KBM-7 (cell line): Measurements from ENCODE around the gene CASP2.

Experiments
- DNase-seq: peaks from one replicate; pipeline ENCODE4 v3.0.0-alpha.2; 2015
- in situ Hi-C: fragments of 300-500 bp; cut with MboI; formaldehyde crosslinking; loops from 2 replicates; pipeline ENCODE4 v1.14.3; 2020; ENCODE audit warnings: low sequenced_read_pairs, low pct_unique_long_range_greater_than_20kb, mixed read lengths

Gene CASP2

DNA sequence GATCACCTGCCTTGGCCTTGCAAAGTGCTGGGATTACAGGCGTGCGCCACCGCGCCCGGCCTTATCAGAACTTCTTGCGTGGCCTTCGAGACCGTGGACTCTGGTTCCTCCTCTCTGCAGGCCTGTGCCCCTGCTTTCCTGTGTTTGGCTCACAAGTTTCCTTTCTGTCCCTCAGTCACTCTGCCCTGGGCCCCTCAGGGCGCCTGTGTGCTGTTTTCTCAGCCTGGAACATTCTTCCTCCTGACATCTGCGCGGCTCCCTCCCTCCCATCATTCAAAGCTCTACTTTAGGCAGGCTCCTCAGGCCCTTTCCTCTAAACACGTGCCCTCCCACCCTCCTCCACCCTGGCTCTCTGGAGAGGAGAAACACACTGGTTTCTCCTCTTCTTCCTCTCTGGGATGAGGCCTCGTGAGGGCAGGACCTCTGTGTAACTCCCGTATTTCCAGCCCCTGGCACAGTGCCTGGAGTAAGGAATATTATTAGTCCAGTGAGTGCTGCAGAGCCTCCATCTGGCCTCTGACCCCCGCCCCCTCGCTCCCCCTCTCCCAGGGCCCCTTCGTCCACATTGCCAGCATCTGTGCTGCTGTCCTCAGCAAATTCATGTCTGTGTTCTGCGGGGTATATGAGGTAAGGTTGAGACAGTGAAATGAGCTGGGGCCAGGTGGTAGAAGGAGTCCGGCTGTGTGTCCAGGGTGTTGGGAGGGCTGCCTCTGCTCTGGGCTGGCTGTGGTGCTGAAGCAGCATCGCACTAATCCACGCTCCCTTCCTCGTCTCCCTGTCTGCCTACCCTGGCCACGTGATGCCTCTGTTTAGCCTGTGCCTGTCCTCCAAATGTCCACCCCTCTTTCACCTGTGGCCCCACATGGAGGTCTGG lies 34.8 kb downstream of the CASP2 start:
- in situ Hi-C loops: no loop called here

DNA sequence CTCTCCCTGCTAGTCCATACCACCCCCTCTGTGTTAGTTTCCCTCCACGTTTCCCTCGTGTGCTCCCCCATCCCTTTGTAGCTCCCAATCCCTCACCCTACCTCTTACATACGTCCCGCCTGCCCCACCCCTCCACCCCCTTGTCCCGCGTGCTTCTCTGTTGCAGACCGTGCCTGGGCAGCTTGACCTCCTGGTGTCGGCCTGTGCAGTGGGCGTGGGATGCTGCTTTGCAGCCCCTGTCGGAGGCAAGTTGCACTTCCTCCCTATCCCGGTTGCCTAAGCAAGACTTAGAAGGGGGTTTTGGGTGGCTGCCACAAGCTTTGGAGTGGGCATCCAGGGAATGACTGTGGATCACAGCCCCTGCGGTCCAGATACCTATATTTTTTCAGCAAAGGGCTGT lies 35.5 kb downstream of the CASP2 start:
- no peak for DNase-seq
- in situ Hi-C loops: no loop called here

More for the DNA sequence above, 34.8 kb downstream of the CASP2 start:
- peak; percentile 13 for DNase-seq

DNA sequence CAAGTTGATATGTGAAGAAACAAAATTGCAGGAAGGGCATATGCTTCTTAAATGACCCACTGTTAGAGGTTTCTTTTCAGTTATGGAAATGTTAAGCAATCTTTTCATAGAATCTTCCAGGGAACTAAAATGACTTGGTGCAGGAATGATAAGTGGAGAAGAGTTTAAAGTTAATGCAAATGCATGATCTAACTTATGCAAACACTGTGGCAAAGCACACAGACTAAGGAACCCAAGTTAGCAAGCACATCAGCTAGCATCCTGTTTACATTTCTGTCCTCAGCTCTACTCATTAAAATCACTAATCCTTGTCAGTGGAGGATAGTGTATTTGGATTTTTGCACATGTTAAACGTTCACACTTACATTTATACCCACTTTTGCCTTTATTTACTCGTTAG lies 37.1 kb downstream of the CASP2 start:
- no peak for DNase-seq
- in situ Hi-C loops: no loop called here

DNA sequence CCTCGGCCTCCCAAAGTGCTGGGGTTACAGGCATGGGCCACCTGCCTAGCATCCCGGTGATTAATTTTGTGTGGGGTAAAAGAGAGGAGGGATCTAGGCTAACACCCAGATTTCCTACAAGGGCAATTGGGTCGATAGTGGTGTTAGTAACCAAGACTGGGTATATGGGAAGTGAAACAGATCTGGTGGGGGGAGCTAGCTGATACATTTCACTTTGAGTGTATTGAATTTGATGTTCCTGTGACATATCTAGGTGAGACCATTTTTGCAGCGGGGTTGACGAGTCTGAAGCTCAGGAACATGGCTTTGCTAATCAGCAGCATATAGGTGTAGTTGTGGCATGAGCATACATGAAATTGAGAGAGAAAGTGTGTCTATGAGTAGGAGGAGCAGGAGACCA lies 39.8 kb downstream of the CASP2 start:
- in situ Hi-C loops: no loop called here
- no peak for DNase-seq

DNA sequence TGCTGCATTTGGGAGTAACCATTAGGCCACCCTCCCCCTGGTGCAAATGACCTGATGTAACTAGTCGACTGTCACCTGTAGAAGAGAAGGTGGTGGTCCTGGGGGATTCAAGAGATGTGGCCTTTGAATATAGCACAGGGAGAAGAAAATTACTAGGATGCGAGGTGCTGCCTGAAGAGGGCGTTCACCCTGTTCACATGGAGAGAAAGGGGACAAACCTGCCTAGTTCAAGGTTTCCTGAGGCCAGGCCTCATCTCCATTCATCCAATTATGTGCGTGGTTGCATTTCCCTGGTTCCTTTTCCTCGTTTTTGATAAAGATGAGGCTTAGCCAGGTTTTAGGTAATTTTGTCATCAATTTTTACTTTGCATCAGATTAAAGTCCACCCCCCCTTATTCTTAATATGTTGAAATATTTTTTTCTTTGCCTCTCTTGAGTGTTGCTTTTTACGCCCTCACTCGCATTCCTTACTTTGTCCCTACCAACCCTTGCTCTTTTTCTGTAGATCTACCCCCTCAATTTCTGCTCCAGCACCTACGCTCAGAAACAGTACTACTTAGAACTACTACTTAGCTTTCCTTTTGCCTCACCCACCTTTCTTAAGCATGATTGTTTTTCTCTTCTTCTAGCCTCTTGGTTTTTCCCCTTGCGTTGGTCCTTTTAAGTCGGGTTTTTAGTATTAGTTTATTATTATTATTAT lies 41.5 kb downstream of the CASP2 start:
- in situ Hi-C loops: no loop called here
- DNase-seq: no peak

DNA sequence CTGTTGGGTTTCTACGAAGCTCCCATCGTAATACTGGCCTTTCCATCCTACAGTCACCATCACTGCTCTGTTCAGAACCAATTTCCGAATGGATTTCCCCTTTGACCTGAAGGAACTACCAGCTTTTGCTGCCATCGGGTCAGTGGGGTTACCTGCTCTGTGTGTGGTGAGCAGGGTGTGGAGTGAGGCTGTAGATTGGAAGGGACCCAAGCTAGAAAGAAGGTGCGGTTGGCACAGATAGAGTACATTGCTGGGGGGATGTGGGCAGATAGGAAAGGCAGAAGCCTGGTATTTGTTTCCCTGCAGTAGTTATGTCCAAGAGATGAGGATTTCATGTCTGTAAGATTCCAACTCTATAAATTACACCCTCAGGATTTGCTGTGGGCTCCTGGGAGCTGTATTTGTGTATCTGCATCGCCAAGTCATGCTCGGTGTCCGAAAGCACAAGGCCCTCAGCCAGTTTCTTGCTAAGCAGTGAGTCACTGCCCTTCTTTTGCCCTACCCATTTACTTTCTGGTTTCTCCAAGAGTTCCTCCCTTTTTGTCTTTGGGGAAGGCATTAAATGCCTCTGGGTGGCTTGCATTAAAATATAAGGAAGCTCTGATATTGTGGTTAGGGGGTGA lies 43.1 kb downstream of the CASP2 start:
- peak; percentile 25 for DNase-seq
- in situ Hi-C loops: no loop called here

DNA sequence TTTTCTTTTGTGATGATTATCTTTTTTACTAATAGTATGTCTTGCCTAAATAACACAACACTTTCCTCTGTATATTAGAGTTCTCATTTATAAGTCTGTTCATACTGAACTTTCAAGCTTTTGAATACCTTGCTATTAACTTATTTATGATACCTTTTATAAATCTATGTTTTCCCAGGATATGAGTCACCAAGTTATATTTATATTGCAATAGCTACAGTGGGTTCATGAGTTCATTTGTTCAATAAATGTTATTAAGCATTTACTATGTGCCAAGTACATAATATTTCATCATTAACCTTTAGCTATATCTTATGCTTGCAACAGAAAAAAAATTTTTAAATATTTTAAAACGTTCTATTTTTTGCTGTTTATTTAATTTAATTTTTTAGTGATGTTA lies 46.1 kb downstream of the CASP2 start:
- in situ Hi-C loops: no loop called here
- DNase-seq: no peak

DNA sequence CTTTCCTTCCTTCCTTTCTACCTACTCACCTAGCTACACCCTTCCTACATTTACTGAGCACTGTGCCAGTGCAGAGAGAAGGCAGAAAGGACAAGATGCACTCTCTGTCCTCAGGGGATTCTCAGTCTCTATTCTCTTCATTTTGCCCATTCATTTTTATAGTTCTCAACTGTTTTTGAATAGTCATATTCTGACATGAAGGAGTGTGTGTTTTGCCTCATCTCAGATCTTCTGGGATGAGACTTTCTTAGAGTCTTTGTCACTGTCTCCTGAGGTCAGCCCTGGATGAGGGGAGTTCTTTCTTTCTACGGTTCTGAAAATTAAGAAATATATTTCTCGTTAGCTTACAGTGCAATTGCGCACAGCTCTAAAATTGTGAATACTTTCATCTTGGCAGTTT lies 49.1 kb downstream of the CASP2 start:
- in situ Hi-C loops: no loop called here
- no peak for DNase-seq

DNA sequence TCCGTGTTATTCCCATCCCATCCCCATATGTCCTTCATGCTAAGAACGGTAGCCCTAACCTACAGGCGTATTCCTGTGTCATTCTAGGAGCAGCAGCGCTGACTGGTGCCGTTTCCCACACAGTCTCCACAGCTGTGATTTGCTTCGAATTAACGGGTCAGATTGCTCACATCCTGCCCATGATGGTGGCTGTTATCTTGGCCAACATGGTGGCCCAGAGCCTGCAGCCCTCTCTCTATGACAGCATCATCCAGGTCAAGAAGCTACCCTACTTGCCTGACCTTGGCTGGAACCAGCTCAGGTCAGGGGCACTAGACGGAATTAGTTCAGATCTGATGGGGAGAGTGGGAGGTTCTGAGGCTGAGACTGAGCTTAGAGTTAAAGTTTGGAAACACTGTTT lies 53.7 kb downstream of the CASP2 start:
- no peak for DNase-seq
- in situ Hi-C loops: no loop called here

DNA sequence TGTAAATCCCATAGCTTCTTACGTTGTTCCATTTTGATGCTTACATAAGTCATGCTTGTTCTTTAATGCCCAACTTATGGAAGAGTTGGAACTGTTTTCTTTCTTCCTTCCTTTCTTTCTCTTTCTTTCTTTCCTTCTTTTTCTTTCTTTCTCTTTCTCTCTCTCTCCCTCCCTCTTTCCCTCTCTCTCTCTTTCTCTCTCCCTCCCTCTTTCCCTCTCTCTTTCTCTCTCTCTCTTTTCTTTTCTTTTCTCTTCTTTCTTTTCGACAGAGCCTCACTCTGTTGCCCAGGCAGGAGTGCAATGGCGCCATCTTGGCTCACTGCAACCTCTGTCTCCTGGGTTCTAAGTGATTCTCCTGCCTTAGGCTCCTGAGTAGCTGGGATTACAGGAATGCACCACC lies 55.4 kb downstream of the CASP2 start:
- DNase-seq: no peak
- in situ Hi-C loops: no loop called here

DNA sequence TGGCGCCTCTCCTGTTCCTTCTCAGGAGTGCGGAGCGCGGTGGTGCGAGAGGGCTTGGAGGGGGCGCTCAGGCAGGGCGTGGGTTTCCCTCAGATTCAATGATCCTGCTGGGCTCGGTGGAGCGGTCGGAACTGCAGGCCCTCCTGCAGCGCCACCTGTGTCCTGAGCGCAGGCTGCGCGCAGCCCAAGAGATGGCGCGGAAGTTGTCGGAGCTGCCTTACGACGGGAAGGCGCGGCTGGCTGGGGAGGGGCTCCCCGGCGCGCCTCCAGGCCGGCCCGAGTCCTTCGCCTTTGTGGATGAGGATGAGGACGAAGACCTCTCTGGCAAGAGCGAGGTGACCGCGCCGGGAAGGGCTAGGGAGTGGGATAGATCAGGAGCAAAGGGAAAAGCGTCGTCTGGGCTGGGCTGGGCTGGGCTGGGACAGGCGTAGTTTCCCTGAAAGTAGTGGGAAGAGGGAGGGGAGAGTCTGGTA lies 57.3 kb downstream of the CASP2 start:
- in situ Hi-C loops: no loop called here
- DNase-seq: peak; percentile 37

DNA sequence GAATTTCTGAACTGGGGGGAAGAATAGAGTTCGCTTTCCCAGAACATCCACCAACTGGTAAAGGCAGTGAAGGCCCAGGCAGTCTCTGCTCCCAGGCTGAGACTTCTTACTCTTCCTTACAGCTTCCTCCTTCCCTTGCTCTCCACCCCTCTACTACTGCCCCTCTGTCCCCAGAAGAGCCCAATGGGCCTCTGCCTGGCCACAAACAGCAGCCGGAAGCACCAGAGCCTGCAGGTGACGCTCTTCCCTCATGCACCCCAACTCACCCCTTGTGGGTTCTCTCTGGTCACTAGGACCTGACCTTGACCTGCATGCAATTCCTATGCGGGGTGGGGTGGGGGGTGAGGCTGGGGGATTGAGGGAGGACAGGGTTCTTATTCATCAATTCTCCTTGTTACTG lies 57.9 kb downstream of the CASP2 start:
- in situ Hi-C loops: no loop called here
- DNase-seq: no peak

DNA sequence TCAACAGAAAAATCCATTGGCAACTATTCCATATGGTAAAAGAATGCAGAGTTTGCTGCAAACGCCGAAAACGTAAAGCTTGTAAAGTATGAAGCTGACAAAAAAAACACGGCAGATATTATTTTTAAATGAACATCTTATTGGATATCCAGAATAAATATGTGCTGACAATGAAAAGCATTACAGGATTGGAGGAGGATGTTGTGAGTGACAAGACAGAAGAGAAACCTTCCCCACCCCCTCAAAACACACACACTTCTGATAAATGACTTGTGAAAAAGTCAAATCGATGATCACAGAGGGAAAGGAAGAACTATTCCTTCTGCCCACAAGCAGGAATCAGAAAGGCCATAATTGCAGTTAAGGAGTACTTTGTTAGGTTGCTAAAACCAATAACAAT lies 59.8 kb downstream of the CASP2 start:
- no peak for DNase-seq
- in situ Hi-C loops: no loop called here

DNA sequence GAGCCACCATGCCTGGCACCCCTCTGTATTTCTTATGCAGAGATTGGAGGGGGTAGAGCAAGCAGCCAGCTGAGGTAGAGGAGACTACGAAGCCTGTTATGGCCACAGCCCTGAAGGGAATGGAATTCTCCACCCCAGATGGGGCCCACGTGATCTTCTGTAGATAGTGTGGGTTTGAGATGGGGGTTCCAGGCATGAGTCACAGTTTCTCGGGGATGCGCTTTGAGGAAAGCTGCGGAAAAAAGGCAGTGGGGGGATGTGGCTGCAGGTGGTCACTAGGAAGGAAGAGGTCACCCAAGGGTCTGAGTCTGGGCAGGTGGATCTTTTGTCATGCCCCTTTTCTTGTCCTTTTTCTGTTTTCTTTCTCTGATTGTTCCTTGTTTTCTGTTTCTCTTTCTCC lies 62.9 kb downstream of the CASP2 start:
- DNase-seq: no peak
- in situ Hi-C loops: no loop called here

DNA sequence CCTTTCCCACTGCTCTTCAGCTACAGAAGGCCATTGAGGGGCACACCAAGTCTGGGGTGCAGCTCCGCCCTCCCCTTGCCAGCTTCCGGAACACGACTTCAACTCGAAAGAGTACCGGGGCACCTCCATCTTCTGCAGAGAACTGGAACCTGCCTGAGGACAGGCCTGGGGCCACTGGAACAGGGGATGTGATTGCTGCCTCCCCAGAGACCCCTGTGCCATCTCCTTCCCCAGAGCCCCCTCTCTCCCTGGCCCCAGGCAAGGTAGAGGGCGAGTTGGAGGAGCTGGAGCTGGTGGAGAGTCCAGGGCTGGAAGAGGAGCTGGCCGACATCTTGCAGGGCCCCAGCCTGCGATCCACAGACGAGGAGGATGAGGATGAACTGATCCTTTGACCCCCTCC lies 63.4 kb downstream of the CASP2 start:
- no peak for DNase-seq
- in situ Hi-C loops: no loop called here

DNA sequence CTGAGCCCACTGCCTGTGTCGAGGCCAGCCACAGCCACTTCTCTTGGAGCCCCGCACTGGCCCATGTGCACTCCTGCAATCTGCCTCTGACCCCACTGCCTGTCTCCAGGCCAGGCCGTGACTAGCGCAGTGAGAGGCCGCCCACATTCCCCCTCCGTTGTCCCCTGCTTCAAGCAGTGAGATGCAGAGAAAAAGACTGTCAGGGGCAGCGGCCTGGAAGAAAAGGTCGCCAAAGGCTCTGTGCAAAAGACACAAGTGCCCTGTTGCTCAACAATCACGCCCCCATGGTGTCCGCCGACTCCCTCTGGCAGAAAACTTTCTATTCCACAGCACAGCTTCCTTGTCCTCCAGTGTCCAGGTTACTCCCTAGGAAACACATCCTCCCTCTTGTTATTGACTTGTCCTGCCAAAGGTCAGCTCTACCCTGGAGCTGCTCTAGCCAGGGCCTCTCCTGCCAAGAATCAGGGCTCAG lies 64.4 kb downstream of the CASP2 start:
- no peak for DNase-seq
- in situ Hi-C loops: no loop called here

DNA sequence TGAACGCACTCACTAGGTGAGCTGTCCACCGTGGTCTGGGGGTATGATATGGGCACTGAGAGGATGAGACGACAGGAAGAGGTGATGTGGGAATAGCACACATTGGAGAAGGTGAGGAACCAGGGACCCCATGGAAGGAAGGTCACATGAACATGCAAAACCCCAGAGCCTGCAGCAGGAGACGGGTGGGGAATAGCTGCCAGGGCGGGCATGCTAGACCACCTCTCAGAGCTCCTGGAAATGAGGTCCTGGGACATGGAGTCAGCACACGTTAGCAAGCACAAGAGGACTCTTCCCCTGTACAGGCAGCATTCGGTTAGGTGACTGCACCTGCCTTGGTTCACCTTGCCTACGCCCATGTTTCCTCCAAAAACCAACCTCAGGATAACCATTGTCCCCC lies 66.2 kb downstream of the CASP2 start:
- in situ Hi-C loops: no loop called here
- no peak for DNase-seq

DNA sequence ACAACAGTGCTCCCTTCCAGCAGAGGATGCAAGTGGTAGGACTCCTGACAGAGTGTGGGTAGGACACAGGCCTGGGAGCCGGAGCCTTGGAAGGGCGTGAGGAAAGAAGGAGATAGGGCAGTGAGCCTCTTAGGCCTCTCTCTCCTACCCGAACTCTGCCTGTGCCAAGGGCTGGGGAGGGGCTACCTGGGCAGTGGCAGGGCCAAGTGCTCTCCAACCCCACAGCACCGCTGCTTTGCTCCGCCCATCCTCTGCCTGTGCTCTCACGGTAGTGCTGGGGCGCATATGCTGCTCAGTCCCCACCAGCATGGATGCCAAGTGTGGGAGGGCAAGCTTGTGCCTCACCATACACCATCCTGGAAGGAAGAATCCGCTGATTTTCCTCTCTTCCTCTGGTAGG lies 66.8 kb downstream of the CASP2 start:
- in situ Hi-C loops: no loop called here
- DNase-seq: no peak

DNA sequence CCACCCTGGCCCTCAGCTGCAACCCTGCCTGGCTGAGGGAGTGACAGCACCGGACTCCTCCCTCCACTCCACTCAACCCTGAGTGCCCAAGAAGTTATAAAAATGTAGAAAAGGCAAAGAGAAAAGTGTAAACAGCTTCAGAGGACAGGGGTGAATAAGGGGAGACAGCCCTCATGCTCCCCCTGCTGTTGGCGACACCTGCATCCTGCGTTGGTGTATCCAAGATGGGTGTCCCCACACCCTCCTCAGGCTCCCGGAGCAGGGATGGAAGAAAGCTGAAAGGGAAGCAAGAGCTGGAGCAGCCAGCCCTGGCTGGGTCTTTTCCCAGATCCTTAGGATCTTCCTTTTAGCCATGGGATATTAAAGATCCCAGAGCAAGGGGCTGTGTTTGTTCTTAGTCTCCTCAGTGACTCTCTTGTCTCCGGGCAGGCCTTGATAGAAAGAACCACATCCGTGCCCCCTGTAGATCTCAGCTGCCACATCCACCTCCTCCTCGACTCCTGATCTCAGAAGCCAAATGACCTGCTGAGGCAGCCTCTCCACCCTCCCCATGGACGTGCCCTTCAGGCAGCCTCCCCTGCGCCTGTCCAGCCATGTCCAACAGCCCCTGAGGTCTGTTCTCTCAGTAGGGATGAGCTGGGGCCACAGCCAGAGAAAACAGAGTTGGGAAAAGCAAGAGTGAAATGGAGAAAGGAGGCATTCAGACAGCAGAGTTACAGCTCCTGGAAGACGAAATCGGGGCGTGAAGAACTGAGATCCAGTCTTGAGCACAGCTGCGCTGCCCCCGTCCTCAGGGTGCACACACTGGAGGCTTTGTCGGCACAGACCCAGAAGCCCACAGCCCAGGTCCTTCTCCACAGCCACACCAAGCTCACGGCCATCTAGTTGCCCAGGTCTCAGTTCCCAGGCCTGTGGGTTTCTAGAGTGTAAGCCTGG lies 67.6 kb downstream of the CASP2 start:
- in situ Hi-C loops: no loop called here
- DNase-seq: no peak
